Muscle of leg (tissue), 11 donors: Measurements from ENCODE around the gene PBX4. TPM values are rescaled to one million over a fixed set of nuclear protein-coding genes. Genes with fewer than 3 reads are reported as not detected.

Source experiments
- DNase-seq: peaks from one replicate; pipeline ENCODE4 v3.0.0; 2013
- H3K27ac ChIP-seq: one replicate; pipeline ENCODE4 v1.5.1; 2013; ENCODE audit warnings: mild to moderate bottlenecking, low read length, control low read depth
- H3K27me3 ChIP-seq: one replicate; pipeline ENCODE4 v1.6.1; 2013; ENCODE audit warnings: low read length; ENCODE audit not compliant: control insufficient read depth, insufficient read depth
- H3K36me3 ChIP-seq: one replicate; pipeline ENCODE4 v1.6.1; 2013; ENCODE audit warnings: low read length; ENCODE audit not compliant: control insufficient read depth, insufficient read depth
- H3K4me1 ChIP-seq: one replicate; pipeline ENCODE4 v1.6.1; 2013; ENCODE audit warnings: low read length; ENCODE audit not compliant: control insufficient read depth, insufficient read depth
- H3K4me3 ChIP-seq: one replicate; pipeline ENCODE4 v1.5.1; 2013; ENCODE audit warnings: low read length, control low read depth
- H3K9me3 ChIP-seq: replicated peaks from 2 replicates; pipeline ENCODE4 v1.6.1; 2013; ENCODE audit warnings: low read depth, low read length; ENCODE audit not compliant: control insufficient read depth
- WGBS: methylation state at CpG from one replicate; pipeline ENCODE4 v1.1.5; 2013; ENCODE audit warnings: missing lambda C conversion rate; ENCODE audit not compliant: insufficient coverage; 5-methylcytosine and 5-hydroxymethylcytosine counted together
- polyA plus RNA-seq, 8 donors: library from polyadenylated mRNA; unstranded; fragments of 120-200 nt; gene quantifications; one replicate each; pipeline versions ENCODE4 v1.2.1 to v1.2.3, GENCODE V29; 2013; ENCODE audit warnings: inconsistent platforms in 1 of 8, low replicate concordance in 1 of 8; ENCODE audit not compliant: insufficient read length in 8 of 8, insufficient read depth in 1 of 8
- total RNA-seq: library from RNA; stranded (reverse); fragments of 120-200 nt; gene quantifications from one replicate; pipeline ENCODE4 v1.2.4, GENCODE V29; 2013

PBX4 gene
- total and polyA plus RNA-seq, 9 donors: 1.5 to 3.1 (median 1.9) TPM

DNA sequence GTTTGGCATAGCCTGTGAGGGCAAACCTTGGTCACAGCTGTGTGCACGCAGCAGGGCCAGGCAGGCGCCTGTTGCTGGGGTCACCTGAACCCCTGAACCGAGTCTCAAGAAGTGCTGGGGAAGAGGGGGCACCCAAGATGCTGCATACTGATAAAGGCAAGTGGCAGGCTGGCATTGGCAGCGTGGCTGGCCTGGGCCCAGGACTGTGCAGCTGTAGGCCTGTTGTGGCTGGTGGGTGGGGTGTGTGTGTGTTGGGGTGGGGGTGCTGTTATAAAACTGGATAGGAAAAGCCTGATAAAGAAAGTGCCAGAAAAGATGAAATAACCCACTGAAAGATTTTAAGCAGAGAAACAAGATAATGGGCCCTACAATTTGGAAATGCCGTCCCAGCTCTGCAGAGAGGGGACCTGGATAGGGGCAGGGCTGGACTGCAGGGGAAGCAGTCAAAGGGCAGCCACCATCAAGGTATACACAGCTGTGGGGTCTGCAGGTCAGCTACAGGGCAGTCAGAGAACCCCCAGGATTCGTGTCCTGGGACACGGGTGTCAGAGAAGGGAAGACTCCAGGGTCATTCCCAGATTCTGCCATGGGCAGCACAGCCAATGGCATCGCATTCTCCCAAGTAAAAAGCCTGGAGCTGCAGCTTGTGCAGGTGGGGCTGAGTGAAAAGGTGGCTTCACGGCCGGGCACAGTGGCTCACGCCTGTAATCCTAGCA, 47.3 kb downstream of the PBX4 start:
- H3K4me1 ChIP-seq: no peaks in the 10 kb centered on the region
- H3K9me3 ChIP-seq: no peaks in the 10 kb centered on the region
- no peak overlapping the region for H3K4me3 ChIP-seq
- DNase-seq: no peak
- H3K27me3 ChIP-seq: no peaks in the 10 kb centered on the region
- peaks cover 5% of the 10 kb centered on the region for H3K36me3 ChIP-seq
- H3K27ac ChIP-seq: no peak overlapping the region
- WGBS: 84% methylated on average over 10 of the region's 11 CpGs

DNA sequence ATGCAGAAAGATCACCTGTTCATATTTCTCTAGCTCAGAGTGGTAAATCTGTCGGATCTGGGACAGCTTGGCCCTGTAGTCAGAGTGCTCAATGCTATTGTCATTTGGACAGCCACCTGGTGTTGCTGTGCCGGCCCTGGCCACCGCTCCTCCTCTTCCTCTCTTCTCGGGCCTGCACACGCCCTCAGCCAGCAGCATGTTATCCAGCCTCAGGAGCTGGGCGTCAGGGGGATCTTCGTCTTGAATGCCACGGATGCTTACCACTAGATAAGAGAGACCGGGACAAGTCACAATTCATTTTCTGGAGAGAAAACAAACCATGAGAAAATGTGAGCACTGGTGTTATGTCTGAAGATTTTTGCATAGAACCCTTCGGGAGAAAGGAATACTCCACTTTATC, 47.9 kb downstream of the PBX4 start:
- no peak for DNase-seq
- 89% methylated on average over 7 of the region's 10 CpGs for WGBS
- H3K9me3 ChIP-seq: no peaks in the 10 kb centered on the region
- H3K27ac ChIP-seq: no peak overlapping the region
- H3K27me3 ChIP-seq: no peaks in the 10 kb centered on the region
- H3K4me3 ChIP-seq: no peak overlapping the region
- peaks cover 5% of the 10 kb centered on the region for H3K36me3 ChIP-seq
- no peaks in the 10 kb centered on the region for H3K4me1 ChIP-seq

DNA sequence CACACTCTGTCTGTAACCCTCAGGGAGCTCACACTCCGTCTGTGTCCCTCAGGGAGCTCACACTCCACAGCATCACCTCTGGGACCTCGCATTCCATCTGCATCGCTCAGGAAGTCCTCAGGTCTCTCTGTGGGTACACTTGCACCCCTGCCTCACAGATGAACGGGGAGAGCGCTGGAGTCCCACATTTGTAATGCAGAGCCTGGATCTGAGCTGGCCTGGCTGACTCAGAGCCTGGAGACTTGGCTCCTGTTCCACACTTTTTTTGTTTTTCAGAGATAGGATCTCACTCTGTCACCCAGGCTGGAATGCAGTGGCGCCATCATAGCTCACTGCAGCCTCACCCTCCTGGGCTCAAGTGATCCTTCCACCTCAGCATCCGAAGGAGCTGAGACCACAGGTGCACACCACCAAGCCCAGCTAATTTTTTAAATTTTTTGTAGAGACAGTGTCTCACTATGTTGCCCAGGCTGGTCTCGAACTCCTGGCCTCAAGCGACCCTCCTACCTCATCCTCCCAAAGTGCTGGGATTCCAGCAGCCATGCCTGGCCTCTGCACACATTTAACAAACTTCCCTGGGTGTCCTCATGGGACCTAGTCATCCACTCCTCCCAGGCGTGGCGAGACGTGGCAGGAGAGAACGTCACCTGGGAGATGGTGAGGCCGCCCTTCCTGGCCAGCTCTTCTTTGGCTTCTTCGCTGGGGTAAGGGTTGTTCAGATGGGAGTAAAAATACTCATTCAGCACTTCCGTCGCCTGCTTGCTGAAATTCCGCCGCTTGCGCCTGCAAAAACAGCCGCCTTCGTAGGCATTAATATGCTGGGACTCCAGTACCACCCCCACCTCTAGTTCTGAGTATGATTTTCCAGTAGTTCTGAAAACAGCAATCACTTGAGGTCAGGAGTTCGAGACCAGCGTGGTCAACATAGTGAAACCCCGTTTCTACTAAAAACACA, 49.4 kb downstream of the PBX4 start:
- Histone ChIP-seq H3K27me3 (no peaks in the 10 kb centered on the region), H3K36me3 (peaks cover 5% of the 10 kb centered on the region), H3K4me3 (no peak overlapping the region), H3K27ac (no peak overlapping the region), H3K9me3 (no peaks in the 10 kb centered on the region), H3K4me1 (no peaks in the 10 kb centered on the region)
- no peak for DNase-seq
- WGBS: 94% methylated on average over 15 of the region's 25 CpGs

DNA sequence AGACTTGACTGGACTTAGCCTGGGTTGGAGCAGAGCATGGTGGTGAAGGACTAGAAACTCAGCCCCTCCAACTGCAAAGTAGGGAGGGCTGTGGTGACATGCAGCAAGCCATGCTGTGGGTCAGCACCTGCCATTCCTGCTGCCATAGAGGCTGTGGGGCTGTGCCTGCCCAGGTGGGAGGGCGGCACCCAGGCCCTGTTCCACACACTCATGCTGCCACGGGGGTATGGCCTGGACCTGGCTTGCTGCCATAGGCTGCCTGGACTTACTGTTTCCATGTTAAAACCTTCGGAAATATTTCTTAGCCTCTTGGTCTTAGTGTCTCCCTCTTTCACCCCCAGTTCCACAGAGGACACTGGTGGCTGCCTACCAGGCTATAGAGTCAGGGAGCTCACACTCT, 51.1 kb downstream of the PBX4 start:
- Histone ChIP-seq H3K27ac (no peak overlapping the region), H3K9me3 (no peaks in the 10 kb centered on the region), H3K4me1 (no peaks in the 10 kb centered on the region), H3K27me3 (no peaks in the 10 kb centered on the region), H3K36me3 (peaks cover 5% of the 10 kb centered on the region), H3K4me3 (no peak overlapping the region)
- no peak for DNase-seq
- WGBS: 69% methylated on average over 3 of the region's 3 CpGs

DNA sequence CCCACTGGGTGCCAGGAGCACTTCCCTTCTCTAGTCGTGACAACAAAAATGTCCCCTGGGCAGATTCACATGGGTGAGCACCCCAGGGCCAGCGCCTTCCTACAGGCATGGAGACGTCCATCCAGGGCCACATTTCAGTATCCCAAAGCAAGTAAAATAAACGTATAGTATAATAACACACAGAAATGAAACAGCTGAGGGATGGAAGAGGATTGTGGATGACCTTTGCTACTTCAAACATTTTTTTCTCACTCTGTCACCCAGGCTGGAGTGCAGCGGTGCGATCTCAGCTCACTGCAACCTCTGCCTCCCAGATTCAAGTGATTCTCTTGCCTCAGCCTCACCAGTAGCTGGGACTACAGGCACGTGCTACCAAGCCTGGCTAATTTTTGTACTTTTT, 52.2 kb downstream of the PBX4 start:
- no peak for DNase-seq

DNA sequence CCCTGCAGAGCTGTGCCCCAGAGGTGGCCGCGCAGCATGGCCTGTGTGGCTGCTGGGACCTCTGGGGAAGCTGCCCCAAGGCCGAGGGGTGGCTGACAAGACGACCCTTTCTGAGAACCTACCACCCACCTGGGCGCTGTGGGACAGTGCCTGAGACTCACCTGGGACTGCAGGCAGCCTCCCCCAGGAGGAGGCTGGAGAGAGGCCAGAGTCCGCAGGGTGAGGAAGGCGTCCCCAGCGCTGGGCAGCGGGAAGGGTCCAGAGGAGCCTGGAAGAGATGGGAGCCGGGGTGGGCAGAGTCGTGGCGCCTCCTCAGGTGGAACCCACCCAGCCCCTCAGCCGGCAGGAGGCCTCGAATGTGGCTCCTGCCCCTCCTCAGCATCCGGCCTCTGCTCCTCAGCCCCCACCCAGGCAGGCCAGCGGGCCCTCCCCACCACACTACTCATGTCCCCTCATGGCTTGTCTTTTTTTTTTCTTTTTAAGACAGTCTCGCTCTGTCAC, 55.1 kb downstream of the PBX4 start:
- Histone ChIP-seq H3K4me1 (no peaks in the 10 kb centered on the region), H3K36me3 (no peaks in the 10 kb centered on the region), H3K27me3 (no peaks in the 10 kb centered on the region), H3K4me3 (no peak overlapping the region), H3K27ac (no peak overlapping the region), H3K9me3 (no peaks in the 10 kb centered on the region)
- WGBS: 93% methylated on average over 13 of the region's 17 CpGs
- no peak for DNase-seq

More for the DNA sequence above, 52.2 kb downstream of the PBX4 start:
- Histone ChIP-seq H3K27ac (no peak overlapping the region), H3K4me3 (no peak overlapping the region), H3K4me1 (no peaks in the 10 kb centered on the region), H3K9me3 (no peaks in the 10 kb centered on the region), H3K36me3 (peaks cover 5% of the 10 kb centered on the region), H3K27me3 (no peaks in the 10 kb centered on the region)
- 81% methylated on average over 3 of the region's 7 CpGs for WGBS

DNA sequence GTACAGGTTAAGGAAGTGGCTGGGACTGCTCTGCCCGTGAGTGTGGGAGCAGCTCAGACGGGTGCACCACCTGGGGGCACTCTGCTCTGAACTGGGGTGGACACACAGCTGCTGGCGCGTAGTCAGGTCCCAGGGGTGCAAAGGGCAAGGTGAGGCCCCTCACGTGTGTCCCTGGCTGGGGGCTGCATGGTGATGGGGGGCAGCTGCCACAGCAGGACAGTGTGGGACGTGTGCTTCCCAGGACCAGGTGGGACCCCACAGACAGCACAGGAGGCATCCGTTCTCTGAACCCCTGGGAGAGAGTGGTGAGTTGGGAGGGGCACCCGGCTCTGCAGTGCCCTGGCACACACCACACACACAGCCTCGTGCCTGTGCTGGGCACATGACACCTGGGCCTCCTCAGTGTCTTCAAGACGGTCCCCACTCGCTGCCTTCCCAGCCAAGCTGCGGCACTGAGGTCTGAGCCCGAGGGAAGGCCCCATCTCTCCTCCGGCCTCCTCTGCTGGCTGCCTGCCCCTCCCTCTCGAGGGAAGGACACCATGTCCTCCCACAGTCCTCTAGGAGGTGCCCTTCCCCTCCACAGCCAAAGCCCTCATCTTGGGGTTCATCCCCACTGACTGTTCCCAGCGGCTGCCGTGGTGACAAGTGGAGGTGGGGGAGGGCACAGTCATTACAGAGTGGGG, 55.7 kb downstream of the PBX4 start:
- H3K4me1 ChIP-seq: no peaks in the 10 kb centered on the region
- DNase-seq: no peak
- 60% methylated on average over 10 of the region's 17 CpGs for WGBS

DNA sequence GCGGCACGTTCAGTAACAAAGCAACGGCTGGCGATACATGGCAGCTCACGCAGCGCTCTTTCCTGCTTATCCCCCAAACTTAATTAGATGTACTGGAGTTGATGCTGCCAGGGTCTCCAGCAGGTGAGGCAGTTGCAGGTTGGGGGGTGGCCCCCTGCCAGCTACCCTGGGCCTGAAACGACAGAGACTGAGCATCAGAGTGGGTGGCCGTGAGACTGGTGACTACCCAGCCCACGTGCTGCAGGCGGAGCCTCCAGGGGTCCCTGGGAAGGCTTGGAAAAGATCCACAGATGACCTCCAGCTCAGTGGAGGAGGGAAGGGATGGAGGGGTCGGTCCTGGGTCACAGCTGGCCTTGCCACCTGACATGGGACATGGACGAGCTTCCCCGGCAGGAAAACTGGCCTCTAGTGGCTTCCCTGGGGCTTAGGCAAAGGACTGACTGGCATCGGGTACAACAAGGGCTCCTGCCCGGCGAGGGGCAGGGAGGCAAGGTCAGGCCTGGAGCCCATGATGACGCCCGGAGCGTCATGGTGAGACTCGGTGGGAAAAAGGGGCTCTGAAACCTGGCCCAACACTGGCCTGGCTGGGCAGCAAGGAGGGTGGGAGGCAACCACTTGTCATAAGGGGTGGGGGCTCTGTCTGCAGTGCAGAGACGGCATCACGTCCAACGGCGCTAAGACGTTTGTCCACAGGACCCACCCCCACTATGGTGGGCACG, 56.4 kb downstream of the PBX4 start:
- no peak for DNase-seq
- H3K36me3 ChIP-seq: no peaks in the 10 kb centered on the region
- 69% methylated on average over 19 of the region's 26 CpGs for WGBS
- H3K9me3 ChIP-seq: no peaks in the 10 kb centered on the region
- no peak overlapping the region for H3K4me3 ChIP-seq
- no peaks in the 10 kb centered on the region for H3K27me3 ChIP-seq
- H3K4me1 ChIP-seq: no peaks in the 10 kb centered on the region
- no peak overlapping the region for H3K27ac ChIP-seq

More for the DNA sequence above, 55.7 kb downstream of the PBX4 start:
- Histone ChIP-seq H3K27ac (no peak overlapping the region), H3K4me3 (no peak overlapping the region), H3K27me3 (no peaks in the 10 kb centered on the region), H3K9me3 (no peaks in the 10 kb centered on the region), H3K36me3 (no peaks in the 10 kb centered on the region)

DNA sequence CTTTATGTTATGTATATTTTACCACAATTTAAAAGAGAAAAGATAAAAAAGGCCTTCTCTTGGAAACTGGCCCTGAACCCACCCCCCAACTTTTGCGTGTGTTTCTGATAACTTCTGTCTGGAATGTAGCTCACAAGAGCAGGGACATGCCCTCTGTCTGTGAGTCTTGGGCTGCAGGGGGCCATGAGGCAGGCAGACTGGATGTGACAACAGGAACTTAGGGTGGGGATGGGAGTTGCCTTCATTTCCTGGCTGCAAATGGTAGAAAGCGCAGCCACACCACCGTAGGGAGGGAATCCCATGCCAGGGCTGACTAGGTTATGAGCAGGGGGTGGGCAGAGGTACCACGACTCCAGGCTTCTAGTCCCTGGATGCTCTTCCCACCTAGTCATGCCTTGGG, 58.6 kb downstream of the PBX4 start:
- no CpG with 5 or more reads among the region's 4 CpGs for WGBS
- H3K27ac ChIP-seq: no peak overlapping the region
- no peak overlapping the region for H3K4me3 ChIP-seq
- no peaks in the 10 kb centered on the region for H3K27me3 ChIP-seq
- no peaks in the 10 kb centered on the region for H3K9me3 ChIP-seq
- no peaks in the 10 kb centered on the region for H3K36me3 ChIP-seq
- H3K4me1 ChIP-seq: no peaks in the 10 kb centered on the region
- no peak for DNase-seq
